ENCODE measurements around the gene ADAM11. TPM values are rescaled to one million over a fixed set of nuclear protein-coding genes. Genes with fewer than 3 reads are reported as not detected.

ADAM11 gene
- total and polyA plus RNA-seq, 9 of the 15 experiments (the other 6 are each of a cell fraction or from before 2014, with no cell fraction given), result 0.01 to 0.31 (median 0.14) TPM; not detected in 2

DNA sequence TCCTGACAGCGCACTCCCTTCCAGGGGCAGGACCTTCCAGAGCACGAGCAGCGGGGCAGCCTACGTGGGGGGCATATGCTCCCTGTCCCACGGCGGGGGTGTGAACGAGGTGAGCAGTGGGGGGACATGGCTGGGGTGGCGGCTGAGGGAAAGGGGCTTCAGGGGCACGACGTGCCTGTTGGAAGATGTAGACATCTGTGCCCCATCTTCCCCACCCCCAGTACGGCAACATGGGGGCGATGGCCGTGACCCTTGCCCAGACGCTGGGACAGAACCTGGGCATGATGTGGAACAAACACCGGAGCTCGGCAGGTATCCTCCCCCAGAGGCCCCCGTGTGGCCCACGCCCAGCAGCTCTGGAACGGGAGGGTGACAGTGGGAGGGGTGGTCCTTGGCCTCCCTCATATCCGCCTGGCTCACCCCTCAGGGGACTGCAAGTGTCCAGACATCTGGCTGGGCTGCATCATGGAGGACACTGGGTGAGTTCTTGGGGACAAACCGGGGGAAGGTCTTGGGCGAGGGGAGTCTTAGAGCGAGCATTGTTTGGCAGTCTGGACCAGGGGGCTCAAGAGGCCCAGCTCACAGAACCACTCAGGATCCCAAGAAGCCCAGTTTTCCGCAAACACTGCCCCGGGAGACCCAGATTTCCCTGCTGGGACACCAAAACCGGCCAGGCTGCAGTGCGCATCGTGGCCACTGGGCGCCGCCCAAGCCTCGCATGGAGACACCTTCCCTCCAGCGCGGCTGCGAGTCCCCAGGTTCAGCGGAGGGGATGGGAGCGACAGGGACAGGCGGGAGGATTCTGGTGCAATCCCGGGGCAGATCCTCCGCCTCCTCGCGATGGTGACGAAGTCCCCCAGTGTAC is 15.7 kb downstream of the ADAM11 start (continued):
- TF ChIP-seq FOXA3 (CRISPR knock-in tag; conservative IDR thresholded peaks at IDR 0.05 in 1 of 2, IDR thresholded peaks at IDR 0.05 in 1 of 2) (no peak), LARP7 (IDR thresholded peaks at IDR 0.05) (no peak), MCM5 (IDR thresholded peaks at IDR 0.05; ENCODE audit: low read depth) (no peak), TRIM28 (IDR thresholded peaks at IDR 0.05) (no peak), MYC (IDR thresholded peaks at IDR 0.05; ENCODE audit: low read depth, low read length) (peak; percentile 45; the same call in 1 of the 2 replicates), MYC (CRISPR knock-in tag; IDR thresholded peaks at IDR 0.05; ENCODE audit: borderline replicate concordance, low read depth) (no peak), RCOR1 (IDR thresholded peaks at IDR 0.05; ENCODE audit: borderline replicate concordance in 1 of 2, low read depth in 2 of 2, low read length in 2 of 2) (peak in 1 of 2 experiments; percentile 46; a peak in 1 of 4 replicates), PHF20 (IDR thresholded peaks at IDR 0.05; ENCODE audit: partially characterized antibody) (no peak), CEBPG (CRISPR knock-in tag; IDR thresholded peaks at IDR 0.05) (peak; percentile 18; the same call in 1 of the 2 replicates), CEBPG (tag; conservative IDR thresholded peaks at IDR 0.05 in 1 of 2, IDR thresholded peaks at IDR 0.05 in 1 of 2) (no peak), MIER1 (IDR thresholded peaks at IDR 0.05; ENCODE audit: low read depth) (no peak), FOSL1 (tag; conservative IDR thresholded peaks at IDR 0.05) (no peak), SMC3 (conservative IDR thresholded peaks at IDR 0.05; ENCODE audit: insufficient read depth, low read depth, low read length) (peak; percentile 91), L3MBTL2 (IDR thresholded peaks at IDR 0.05) (no peak), KLF16 (IDR thresholded peaks at IDR 0.05) (peak; percentile 69; the same call in 1 of the 2 replicates), ZNF507 (tag; conservative IDR thresholded peaks at IDR 0.05) (no peak), POLR2AphosphoS2 (IDR thresholded peaks at IDR 0.05; ENCODE audit: low read length) (no peak), RB1 (IDR thresholded peaks at IDR 0.05; ENCODE audit: low read depth) (peak; percentile 80), POLR2B (IDR thresholded peaks at IDR 0.05; ENCODE audit: low read depth, partially characterized antibody) (no peak), EGR1 (conservative IDR thresholded peaks at IDR 0.05) (no peak), BHLHE40 (IDR thresholded peaks at IDR 0.05; ENCODE audit: low read length) (peak; percentile 32)
- TF ChIP-seq, protein P1, sequence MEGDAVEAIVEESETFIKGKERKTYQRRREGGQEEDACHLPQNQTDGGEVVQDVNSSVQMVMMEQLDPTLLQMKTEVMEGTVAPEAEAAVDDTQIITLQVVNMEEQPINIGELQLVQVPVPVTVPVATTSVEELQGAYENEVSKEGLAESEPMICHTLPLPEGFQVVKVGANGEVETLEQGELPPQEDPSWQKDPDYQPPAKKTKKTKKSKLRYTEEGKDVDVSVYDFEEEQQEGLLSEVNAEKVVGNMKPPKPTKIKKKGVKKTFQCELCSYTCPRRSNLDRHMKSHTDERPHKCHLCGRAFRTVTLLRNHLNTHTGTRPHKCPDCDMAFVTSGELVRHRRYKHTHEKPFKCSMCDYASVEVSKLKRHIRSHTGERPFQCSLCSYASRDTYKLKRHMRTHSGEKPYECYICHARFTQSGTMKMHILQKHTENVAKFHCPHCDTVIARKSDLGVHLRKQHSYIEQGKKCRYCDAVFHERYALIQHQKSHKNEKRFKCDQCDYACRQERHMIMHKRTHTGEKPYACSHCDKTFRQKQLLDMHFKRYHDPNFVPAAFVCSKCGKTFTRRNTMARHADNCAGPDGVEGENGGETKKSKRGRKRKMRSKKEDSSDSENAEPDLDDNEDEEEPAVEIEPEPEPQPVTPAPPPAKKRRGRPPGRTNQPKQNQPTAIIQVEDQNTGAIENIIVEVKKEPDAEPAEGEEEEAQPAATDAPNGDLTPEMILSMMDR (IDR thresholded peaks at IDR 0.05 in 2 of 3, conservative IDR thresholded peaks at IDR 0.05 in 1 of 3; ENCODE audit: insufficient read depth in 2 of 3, low read depth in 1 of 3, low read length in 3 of 3), result peak; percentile 96 to 99 (median 96)
- TF ChIP-seq, protein P2, sequence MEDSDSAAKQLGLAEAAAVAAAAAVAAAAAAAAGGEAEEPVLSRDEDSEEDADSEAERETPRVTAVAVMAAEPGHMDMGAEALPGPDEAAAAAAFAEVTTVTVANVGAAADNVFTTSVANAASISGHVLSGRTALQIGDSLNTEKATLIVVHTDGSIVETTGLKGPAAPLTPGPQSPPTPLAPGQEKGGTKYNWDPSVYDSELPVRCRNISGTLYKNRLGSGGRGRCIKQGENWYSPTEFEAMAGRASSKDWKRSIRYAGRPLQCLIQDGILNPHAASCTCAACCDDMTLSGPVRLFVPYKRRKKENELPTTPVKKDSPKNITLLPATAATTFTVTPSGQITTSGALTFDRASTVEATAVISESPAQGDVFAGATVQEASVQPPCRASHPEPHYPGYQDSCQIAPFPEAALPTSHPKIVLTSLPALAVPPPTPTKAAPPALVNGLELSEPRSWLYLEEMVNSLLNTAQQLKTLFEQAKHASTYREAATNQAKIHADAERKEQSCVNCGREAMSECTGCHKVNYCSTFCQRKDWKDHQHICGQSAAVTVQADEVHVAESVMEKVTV (CRISPR knock-in tag; IDR thresholded peaks at IDR 0.05), result peak; percentile 51
- TF ChIP-seq, protein P3, sequence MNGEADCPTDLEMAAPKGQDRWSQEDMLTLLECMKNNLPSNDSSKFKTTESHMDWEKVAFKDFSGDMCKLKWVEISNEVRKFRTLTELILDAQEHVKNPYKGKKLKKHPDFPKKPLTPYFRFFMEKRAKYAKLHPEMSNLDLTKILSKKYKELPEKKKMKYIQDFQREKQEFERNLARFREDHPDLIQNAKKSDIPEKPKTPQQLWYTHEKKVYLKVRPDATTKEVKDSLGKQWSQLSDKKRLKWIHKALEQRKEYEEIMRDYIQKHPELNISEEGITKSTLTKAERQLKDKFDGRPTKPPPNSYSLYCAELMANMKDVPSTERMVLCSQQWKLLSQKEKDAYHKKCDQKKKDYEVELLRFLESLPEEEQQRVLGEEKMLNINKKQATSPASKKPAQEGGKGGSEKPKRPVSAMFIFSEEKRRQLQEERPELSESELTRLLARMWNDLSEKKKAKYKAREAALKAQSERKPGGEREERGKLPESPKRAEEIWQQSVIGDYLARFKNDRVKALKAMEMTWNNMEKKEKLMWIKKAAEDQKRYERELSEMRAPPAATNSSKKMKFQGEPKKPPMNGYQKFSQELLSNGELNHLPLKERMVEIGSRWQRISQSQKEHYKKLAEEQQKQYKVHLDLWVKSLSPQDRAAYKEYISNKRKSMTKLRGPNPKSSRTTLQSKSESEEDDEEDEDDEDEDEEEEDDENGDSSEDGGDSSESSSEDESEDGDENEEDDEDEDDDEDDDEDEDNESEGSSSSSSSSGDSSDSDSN (IDR thresholded peaks at IDR 0.05; ENCODE audit: borderline replicate concordance in 1 of 2, low read depth in 2 of 2, low read length in 2 of 2), result peak in 1 of 2 experiments; percentile 67; a peak in 1 of 4 replicates
